ENCODE data around the gene STON2.

GRCh38 chr14:81402123-81402495 is 2.0 kb upstream of the STON2 start:
- TF ChIP-seq POLR2A (IDR thresholded peaks at IDR 0.05; ENCODE audit: low read length) (no peak), GATA1 (IDR thresholded peaks at IDR 0.05; ENCODE audit: low read depth, low read length) (no peak)
